ENCODE measurements around the gene MORF4L2.
"Not testable (repeated sequence)": the region's sequence is repeated elsewhere in the genome, so short reads cannot be mapped to it uniquely, and the experiment has no call there.

Gene MORF4L2

DNA sequence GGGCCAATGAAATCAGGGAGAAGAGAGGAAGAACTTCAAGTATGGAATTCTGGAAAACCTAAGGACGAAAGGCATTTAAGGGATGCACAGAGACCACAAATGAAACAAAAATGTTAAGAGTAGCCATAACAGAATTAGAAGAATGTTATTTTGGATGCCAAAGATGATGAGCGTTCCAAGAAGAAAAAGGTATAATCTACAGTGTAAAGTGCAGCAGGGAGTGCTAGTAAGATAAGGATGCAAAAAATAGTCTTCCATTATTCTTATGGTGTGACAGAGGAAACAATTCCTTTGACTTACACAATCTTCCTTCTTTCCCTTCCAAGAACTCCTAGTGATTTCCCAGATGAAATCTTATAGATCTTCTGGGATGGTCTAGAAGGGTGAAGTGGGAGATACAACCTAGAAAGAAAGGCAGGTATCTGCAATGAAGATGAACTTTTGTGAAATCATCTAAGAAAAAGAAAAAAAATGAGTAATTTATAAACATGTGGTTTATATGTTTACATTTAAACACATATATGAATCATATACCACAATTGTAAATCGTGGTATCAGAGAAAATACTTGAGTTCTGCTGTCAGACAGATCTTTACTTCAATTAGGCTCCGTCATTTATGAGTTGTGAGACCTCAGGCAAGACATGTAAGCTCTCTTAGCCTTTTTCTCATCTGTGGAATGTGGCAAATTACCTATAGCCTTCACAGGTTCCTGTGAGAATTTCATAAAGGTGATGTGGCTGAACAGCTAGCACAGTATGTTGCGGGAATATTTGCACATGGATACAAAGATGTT is 8.1 kb downstream of the MORF4L2 start:
- DNase-seq: no peak

DNA sequence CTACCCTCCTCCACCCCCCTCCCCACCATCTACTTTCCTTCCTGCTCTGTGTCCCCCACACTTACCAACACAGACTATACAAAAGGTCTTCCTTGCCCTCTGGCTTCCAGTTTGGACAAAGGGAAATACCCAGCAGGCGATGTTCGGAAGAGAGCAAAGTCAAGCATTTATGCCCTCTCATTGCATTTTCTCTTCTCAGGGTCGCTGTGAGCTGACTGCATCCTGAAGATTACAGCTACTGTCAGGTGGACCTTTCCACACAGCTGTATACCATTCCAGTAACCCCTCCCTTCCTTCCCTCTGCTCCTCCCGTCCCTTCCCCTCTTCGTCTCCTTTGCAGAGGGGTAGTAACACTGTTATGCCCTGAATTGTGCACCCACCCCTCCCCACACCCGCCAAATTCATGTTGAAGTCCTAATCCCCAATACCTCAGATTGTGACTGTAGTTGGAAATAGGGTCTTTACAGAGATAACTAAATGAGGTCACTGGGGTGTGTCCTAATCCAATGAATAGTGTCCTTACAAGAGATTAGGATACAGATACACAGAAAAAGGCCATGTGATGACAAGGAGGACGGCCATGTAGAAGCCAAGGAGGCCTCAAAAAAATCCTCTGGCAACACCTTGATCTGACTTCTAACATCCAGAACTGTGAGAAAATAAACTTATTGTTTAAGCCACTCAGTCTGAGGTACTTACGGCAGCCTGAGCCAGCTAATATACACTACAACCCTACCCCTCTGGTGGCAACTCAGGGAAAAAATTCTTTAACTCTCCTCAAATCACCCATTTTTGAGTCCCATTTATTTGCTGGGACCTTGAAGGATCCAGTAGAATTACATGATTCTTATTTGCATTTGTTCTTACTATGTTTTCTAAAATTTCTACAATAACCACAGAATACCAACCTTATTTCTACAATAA is 11.7 kb downstream of the MORF4L2 start:
- no peak for DNase-seq

DNA sequence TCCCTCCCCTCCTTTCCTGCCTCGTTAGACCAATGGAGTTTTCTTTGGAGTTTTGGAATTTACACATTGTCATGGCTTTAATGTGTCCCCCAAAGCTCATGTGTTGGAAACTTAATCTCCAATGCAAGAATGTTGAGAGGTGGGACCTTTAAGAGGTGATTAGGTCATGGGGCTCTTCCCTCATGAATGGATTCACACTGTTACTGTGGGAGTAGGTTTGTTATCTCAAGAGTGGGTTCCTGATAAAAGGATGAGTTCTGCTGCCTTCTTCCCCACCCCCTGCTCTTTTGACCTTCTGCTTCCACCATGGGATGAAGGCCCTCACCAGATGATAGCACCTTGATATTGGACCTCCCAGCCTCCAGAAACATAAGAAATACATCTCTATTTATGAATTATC is 16.8 kb downstream of the MORF4L2 start:
- no peak for DNase-seq

DNA sequence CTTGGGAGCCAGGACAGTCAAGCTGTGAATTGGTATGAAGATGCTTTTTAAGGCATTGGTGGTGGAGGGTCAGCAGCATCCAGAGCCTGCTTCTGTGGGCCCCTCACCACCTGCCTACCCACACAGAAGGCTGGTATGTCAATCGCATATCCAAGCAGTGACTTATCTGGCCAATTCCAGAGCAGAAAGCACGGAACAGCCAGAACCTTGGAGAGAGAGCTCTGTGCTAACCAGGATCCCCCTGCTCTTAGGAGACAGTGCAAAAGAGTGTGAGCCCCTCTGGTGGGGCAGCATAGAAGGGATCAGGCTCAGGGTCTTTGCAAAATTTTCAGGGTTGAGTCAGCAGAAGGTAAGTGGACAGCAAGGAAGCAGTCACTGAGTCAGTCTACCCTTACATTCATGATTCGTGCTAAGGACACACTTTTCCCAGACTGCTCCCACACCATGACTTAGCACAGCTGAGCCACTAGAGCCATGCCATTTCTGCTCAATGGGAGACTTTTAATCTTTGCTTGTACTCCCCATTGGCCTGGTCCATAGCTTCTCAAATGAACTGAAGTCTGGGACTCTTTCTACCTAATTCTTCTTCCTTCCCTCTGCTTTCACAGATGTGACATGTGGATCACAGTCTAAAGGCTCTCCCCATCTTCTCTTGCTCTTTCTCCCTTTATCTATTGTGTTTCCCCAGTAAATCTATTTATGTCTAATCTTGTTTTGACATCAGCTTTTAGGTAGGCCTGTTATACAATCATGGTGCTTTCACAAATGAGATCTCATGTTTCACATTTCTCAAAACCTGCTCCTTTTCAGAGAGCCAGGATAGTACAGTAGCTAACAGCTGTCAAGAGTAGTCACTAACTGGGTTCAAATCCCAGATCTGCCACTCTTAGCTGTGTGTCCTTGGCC is 20.0 kb downstream of the MORF4L2 start:
- DNase-seq: no peak

DNA sequence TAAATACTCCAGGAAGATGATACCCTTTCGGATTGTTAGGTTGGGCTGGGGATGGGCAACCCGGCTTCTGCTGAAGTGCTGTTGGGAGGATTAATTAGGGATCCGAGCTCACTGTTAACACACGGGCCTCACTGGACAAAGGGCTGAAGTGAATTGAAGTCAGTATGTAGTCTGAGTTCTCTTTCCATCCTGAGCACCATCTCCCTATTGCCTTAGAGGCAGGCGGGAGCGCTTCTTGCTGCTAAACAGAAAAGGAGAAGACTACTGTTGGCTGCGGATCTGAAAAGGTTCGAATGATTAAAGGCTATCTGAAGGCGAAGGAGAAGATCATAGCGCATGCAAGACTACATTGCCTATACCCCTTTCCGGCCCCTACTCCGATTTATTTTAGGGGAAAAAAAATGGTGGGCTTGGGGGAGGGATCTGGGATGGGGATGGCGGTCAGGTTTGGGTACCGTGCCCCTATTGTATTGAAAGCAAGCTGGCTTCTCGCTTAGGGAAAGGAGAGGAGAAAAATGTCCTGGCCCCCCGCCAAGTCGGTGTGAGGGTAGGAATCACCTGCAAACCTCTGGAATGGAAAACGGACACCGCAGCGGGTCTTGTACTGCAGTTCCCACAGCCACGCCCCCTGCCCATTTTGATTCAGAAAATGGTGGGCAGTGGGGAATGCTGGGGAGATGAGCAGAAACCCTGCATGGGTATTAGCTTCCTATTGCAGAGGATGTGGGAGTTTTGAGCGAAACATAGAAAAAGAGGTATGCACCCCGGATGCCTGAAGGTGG is 22.3 kb downstream of the MORF4L2 start:
- no peak for DNase-seq

- not testable (repeated sequence) for DNase-seq
Measured at GRCh38 chrX:103659460-103659859, 27.0 kb downstream of the MORF4L2 start.

DNA sequence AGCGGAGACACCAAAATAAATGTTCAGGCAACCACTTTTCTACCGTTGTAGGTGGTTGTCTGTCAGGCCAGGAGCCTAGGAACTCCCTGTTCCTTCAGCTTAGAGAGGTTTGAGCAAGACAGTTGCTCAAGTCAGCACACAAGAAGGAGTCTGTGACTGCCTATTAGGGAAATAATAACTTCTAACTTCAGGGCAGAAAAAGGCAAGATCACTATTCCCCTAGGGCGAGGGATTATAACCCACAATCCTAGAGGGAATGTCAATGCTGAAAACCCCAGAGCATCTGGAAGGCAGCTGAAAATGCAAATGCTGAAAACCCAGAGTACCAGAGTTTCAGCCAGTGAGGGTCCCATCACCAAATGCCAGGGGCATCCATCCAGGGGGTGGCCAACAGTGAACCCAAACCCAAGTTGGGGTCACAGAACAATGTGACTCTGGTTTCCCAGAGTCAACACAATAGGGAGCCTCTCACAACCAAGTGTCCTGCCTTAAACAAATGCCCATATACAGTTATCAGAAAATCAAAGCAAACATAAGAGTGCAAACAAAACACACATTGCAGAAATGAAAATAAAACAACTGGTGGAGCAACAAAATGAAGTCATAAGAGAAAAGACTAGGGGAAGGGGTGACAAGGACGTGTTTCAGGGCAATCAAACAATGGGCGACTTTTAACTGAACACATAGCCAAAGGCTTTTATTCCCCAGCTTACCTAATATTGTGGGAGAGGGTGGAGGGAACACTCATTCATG is 27.6 kb downstream of the MORF4L2 start:
- no peak for DNase-seq

DNA sequence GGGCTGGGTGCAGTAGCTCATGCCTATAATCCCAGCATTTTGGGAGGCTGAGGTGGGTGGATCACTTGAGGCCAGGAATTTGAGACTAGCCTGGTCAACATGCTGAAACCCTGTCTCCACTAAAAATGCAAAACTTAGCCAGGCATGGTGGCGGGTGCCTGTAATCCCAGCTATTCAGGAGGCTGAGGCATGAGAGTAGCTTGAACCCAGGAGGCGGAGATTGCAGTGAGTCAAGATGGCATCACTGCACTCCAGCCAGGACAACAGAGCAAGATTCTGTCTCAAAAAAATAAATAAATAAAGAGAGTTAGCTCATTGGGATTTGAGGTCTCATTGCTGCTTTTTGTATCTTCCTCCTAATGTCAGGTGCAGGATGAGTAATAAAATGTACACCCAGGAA is 29.4 kb downstream of the MORF4L2 start:
- DNase-seq: not testable (repeated sequence)

GRCh38 chrX:103656617-103657016 is 29.9 kb downstream of the MORF4L2 start:
- DNase-seq: no peak

GRCh38 chrX:103655230-103656000 is 31.1 kb downstream of the MORF4L2 start:
- not testable (repeated sequence) for DNase-seq

DNA sequence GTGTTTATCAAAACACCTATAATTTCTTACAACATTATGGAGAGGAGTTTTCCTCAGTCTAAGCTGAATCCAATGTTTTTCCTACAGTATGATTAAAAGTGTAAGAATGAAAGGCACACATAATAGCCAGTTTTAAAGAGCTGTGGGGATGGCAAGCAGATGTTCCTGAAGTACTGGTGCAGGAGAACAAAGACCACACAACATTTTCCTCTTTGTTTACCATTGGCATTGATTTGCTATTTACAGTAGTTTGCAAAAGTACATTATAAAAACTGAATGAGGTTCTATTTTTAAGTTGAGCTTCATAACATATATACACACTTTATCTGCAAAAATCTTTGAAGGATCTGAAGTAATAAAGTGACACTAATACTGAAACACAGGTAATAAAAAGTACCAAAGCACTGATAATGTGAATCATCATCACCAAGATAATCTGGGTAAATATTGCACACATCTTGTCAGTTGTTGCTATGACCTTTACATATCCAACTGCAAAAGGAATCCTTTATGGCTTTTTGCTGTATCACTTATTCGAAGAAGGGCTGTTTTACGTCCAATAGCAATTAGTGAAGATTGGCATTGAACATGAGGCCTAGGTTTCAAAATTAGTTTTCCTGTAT is 35.2 kb downstream of the MORF4L2 start:
- no peak for DNase-seq

DNA sequence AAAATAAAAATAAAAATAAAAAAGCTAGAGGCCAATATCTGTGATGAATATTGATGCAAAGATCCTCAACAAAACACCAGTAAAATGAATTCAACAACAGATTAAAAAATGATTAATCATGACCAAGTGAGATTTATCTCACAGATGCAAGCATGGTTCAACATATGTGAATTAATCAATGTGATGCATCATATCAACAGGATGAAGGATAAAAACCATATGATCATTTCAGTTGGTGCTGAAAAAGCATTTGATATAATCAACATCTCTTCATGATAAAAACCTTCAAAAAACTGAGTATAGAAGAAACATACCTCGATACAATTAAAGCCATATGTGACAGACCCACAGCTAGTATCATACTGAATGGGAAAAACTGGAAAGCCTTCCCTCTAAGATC is 38.9 kb downstream of the MORF4L2 start:
- no peak for DNase-seq

GRCh38 chrX:103644125-103644524 is 42.4 kb downstream of the MORF4L2 start:
- no peak for DNase-seq

DNA sequence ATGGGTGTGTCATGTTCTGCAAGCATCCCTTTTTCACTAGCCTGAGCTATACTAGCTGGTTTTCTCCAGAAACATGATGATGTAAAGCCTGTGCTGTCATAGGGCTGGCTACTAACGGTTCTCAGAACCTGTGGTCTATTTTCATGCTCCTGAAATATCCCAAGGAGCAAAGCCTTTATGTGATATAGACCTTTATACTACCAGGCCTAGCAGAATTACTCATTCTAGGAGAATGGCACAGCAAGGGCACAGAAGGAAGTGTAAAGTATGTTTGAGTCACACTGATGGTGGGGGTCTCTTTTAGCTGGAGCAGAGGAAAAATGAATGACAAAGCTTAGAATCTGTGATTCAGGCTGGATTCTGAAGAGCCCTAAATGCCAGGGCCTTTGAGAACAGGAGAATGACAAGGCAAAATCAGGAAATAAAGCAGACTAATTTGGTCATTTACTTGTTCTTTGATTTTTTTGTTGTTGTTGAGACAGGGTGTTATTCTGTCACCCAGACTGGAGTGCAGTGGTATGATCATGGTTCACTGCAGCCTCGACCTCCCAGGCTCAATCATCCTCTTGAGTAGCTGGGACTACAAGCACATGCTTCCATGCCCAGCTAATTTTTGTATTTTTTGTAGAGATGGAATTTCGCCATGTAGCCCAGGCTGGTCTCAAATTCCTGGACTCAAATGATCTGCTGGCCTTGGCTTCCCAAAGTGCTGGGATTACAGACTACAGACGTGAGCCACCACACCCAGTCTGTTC is 45.9 kb downstream of the MORF4L2 start:
- DNase-seq: no peak

- not testable (repeated sequence) for DNase-seq
Measured at GRCh38 chrX:103638479-103639346, 47.8 kb downstream of the MORF4L2 start.

- no peak for DNase-seq
Measured at GRCh38 chrX:103637604-103638338, 48.7 kb downstream of the MORF4L2 start.

DNA sequence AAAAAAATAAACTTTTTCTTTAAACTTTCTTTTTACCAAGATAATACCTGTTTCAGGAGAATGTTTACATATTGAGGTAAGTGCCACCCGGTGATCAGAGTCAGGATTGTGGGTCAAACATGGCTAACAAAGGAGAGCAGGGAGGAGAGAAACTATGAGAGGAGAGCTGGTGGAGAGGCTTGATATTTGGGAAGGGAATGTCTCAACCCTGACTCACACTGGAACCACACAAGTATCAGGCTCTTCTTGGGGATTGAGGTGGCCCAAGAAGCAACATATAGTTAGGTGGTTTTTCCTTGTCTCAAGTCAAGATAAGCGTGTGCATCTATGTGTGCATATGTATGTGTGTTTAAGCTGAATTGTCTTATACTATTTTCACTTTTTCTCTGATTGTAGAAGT is 51.1 kb downstream of the MORF4L2 start:
- no peak for DNase-seq

Measured in activated T-cell treated with anti-CD3 and anti-CD28 coated beads for 4 hours (primary cell).